HG02759 (cell line): ENCODE results near the gene RCSD1.

ENCODE experiments used
- ATAC-seq: cut with Tn5 transposase; IDR thresholded peaks from one replicate; pipeline ENCODE4 v1.9.1; 2021; ENCODE audit warnings: mild to moderate bottlenecking, moderate library complexity; ENCODE audit not compliant: unreplicated experiment

RCSD1 gene

GRCh38 chr1:167617153-167618147 lies 12.6 kb upstream of the RCSD1 start:
- peak; percentile 74 for ATAC-seq

DNA sequence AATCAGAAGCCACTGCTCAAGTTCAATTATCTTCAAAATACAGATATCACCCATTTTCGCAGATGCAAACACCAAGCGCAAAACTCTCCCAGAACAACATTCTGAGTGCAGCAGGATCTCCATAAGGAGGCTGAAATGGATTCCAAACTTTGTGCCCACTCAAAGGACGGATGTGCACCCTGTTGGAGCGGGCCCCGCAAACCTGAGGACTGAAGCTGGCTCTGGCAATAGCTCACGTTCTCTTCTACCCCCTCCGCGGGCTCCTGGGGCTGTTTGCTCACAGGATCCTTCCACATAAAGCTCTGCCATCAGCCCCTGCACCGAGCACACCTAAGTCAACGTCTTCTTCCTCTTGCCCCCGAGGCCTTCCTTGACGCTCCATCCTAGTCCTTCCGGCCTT lies 11.7 kb upstream of the RCSD1 start:
- ATAC-seq, result no peak

DNA sequence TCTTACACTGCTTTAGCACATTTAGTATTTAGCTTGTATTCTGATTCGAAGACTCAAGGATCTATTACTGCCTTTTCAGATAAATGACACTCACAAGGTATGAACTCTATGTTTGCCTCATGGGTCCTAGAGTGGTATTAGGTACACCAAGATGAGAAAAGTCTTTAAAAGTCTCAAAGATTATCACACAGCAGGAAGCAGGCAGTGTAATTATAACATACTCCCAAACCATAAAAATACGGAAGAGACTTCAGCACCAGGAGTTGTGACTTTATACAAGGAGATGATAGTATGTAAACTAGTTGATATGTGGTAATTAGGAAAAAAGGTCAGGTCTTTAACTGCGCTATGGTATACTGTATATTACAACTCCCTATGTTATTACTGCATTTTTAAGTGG lies 11.2 kb upstream of the RCSD1 start:
- no peak for ATAC-seq

GRCh38 chr1:167620002-167620401 lies 10.0 kb upstream of the RCSD1 start:
- no peak for ATAC-seq

GRCh38 chr1:167621780-167622313 lies 8.2 kb upstream of the RCSD1 start:
- no peak for ATAC-seq

DNA sequence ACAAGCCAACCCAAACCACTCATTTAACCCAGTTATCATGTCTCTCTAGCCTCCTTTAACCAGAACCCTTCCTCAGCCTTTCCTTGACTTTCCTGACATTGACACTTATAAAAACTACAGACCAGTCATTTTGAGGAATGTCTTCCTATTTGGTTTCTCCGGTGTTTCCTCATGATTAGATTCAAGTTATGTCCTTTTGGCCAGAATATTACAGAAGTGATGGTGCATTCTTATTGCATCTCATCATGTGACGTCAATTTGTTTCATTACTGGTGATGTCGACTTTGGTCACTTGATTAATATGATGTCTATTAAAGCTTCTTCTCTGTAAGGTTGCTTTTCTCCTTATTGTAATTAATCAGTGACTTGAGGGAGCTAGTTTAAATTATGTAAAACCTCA lies 6.1 kb upstream of the RCSD1 start:
- no peak for ATAC-seq

DNA sequence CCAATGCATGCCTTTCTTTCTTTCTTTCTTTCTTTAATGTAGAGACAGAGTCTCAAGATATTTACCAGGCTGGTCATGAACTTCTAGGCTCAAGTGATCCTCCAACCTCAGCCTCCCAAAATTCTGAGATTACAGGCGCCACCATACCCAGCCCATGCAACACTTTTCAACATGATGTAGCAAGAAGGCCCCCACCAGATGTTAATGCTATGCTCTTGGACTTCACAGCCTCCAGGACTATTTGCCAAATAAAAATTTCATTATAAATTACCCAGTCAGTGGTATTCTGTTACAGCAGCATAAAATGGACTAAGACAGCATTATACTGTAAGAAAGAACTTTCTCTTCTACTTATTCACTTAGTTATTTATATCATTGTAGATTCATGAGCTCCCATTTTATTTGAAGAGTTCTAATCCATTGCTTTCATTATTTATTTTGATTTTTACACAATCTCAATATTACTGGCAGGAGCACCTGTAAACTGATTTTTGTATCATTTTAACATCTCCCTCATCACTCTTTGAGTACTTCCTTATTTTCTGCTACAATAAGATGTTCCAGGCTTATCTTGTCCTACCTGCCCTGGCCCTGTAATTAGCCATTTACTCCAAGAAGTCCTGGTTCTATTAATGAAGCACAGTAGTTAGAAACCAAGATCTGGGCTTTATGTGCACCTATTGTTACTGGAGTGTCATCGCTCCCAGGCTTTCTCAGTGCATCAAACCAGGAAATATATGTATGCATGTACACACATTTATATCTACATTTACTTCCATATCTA lies 4.8 kb upstream of the RCSD1 start:
- no peak for ATAC-seq

DNA sequence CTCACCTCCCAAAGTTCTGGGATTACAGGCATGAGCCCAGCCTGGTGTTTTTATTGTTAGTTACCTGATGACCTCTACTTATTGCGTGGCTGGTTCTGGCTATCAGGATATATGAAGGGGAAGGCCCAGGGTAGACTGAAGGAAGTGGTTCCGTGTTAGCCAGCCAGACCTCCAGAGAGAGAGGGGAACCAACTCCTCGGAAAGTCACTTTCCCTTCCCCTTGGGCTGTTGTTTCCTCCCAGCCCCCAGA lies 2.5 kb upstream of the RCSD1 start:
- peak; percentile 3 for ATAC-seq

- peak; percentile 69 for ATAC-seq
Measured at GRCh38 chr1:167627865-167628641, 2.0 kb upstream of the RCSD1 start.

DNA sequence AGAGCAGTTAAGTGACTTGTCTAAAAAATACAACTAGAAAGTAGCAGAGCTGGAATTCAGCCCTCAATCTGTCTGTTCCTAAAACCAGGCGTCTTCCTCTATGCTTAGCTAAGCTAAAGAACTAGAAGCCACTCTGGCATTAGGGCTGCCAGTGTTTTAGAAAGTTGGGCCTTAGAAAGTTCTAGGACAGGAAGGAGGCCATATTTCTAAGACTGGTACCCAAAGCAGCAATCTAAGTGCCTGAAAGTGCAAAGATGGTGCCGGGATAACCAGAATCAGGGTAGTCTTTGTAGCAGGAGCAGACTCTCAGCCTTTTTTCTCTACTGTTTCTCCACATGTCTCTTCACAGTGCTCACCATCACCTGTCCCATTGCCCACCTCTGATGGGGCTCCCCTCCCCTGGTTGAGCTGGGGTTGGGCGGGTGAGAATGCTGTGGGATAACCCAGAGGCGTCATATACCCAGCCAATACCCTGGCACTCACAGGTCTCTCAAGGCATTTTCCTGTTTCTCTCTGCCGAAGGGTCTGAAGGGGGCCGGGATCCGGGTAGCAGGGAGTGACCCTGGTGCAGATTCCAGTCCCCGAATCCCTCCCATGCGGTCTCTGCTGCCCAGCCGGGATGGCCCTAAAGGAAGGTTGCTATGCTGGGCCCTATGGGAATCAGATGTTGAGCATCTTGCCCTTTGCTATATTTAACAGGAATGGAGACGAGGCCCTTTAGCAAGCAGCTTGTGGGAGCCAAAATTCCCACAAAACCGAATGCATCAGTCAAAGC lies 1.1 kb upstream of the RCSD1 start:
- ATAC-seq, result no peak

GRCh38 chr1:167630568-167631385 lies 745 bp downstream of the RCSD1 start:
- no peak for ATAC-seq

GRCh38 chr1:167631386-167631935 lies 1.4 kb downstream of the RCSD1 start:
- ATAC-seq, result no peak

GRCh38 chr1:167631936-167632614 lies 2.0 kb downstream of the RCSD1 start:
- peak; percentile 20 for ATAC-seq

DNA sequence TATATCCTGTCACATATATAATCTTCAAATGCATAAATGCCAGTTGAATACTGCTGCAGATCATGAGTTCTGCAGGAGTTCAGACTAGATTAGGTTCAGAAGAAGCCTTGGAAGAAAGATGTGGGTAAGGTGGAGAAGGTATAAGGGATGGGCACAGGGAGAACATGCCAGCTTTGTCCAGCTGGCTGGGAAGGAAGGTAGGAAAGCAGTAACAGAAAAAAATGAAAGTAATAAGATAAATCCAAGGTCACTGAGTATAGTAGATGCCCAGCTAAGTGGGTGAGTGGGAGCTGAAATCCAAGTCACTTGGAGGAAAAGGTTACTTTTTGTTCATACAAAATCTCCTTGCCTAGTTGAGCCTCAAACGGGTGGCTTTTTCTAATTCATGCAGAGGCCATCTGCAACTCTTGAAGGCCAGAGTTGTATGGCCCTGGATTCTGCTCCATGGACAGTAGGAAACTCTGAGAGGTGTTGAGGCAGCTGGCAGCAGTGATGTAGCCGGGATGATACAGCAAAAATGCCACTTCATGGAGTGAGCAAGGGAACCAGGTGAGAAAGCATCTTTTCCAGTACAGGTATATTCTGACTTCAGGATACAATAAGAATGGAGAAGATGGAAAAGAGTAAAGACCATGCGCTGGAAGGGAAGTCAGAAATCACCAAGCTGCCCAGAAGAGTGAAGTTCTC lies 3.4 kb downstream of the RCSD1 start:
- no peak for ATAC-seq

DNA sequence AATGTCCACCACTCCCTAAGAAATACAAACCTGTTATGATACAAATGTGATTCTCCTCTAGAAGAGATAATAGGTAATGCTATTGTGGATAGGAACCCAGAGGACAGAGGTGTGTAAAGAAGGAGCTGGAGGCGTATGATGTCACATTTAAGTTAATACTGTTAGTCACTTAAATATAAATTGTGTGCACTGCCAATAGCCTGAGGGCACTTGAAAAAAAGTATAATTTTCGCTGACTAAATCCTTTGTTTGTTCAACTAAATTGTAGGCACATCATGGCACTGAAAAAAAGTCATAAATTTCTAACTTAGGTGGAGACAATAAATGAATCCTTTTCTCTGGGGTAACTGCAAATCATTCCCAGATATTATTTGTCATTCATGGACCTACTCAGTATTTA lies 4.4 kb downstream of the RCSD1 start:
- no peak for ATAC-seq

GRCh38 chr1:167635156-167635648 lies 5.2 kb downstream of the RCSD1 start:
- ATAC-seq, result no peak

DNA sequence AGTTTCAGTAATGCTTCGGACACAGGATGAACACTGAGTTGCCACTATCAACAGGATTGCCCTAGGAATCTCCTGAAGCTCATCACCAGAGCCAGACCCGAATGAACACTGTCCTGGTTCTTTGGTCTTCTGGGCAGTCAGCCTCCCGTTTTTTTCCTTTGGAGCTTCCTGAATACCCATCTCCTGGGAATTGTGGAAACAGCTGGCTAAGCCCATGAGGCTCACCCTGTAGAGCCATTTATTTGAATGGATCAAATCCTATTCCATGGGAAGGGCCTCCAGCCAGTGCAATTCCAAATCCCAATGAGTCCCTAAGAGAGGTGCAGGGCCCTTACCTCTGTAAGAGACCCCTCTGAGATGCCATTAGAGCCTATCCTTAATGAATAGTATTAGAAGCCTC lies 5.9 kb downstream of the RCSD1 start:
- ATAC-seq, result no peak

- ATAC-seq, result no peak
Measured at GRCh38 chr1:167638064-167638463, 8.0 kb downstream of the RCSD1 start.
